GM12874 (cell line): ENCODE measurements around the gene S1PR2.

Experiments used
- TF ChIP-seq, protein P1 (sequence below): IDR thresholded peaks from 2 replicates; pipeline ENCODE4 v1.5.1; 2011; ENCODE audit warnings: low read depth, mild to moderate bottlenecking, control low read depth, low read length, moderate library complexity; ENCODE audit not compliant: insufficient read depth

S1PR2 gene

DNA sequence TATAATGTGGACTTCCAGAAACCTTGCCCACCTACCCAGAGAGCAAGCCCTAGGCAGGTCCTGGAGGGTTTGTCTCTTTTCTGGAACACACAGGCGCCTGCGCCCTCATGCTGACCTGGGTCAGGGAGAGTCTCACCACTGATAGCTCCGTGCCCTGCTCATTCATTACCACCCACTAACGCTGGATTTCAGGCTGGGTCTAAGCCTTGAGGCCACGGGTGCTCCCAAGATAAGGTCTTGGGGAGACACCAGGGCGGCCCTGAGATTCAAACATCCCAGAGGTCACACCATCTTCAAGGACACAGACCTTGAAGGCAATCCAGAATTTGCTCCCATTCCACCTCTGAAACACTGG lies 5.1 kb downstream of the S1PR2 start:
- TF ChIP-seq, protein P1, sequence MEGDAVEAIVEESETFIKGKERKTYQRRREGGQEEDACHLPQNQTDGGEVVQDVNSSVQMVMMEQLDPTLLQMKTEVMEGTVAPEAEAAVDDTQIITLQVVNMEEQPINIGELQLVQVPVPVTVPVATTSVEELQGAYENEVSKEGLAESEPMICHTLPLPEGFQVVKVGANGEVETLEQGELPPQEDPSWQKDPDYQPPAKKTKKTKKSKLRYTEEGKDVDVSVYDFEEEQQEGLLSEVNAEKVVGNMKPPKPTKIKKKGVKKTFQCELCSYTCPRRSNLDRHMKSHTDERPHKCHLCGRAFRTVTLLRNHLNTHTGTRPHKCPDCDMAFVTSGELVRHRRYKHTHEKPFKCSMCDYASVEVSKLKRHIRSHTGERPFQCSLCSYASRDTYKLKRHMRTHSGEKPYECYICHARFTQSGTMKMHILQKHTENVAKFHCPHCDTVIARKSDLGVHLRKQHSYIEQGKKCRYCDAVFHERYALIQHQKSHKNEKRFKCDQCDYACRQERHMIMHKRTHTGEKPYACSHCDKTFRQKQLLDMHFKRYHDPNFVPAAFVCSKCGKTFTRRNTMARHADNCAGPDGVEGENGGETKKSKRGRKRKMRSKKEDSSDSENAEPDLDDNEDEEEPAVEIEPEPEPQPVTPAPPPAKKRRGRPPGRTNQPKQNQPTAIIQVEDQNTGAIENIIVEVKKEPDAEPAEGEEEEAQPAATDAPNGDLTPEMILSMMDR: no peak

DNA sequence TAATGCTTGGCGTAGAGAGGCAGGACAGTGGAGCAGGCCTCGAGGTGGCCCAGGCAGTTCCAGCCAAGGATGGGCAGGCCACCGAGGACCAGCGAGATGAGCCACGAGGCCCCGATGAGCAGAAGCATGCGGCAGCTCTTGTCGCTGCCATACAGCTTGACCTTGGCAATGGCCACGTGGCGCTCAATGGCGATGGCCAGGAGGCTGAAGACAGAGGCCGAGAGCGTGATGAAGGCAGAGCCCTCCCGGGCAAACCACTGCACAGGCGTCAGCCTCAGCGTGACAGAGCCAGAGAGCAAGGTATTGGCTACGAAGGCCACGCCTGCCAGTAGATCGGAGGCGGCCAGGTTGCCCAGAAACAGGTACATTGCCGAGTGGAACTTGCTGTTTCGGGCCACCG lies 6.8 kb downstream of the S1PR2 start:
- TF ChIP-seq, protein P1: no peak

DNA sequence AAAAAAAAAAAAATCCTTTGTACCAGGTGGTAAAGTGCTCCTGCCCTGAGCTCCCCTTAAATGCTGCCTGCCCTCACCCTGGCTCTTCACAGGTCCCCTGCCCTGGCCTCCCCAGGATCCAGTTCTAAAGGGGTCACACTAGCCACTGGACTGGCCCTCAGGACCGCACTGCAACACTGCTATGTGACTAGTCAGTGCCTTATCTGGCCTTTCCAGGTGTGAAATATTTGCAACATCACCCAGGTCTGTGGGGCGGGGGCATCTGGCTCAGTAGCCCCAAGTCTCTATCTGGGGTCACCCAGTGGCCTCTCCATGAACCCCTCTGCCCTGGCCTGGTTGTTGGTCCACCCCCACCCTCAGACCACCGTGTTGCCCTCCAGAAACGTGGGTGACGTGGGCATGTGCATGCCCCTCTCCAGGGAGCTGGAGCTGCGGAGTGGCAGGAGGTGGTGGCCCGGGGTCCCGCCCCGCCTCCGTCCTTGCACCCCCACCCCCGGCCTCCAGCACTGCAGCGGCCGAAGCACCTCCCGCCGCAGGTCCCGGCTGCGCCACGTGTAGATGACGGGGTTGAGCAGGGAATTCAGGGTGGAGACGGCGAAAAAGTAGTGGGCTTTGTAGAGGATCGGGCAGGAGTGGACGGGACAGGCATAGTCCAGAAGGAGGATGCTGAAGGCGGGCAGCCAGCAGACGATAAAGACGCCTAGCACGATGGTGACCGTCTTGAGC lies 7.5 kb downstream of the S1PR2 start:
- TF ChIP-seq, protein P1: no peak

DNA sequence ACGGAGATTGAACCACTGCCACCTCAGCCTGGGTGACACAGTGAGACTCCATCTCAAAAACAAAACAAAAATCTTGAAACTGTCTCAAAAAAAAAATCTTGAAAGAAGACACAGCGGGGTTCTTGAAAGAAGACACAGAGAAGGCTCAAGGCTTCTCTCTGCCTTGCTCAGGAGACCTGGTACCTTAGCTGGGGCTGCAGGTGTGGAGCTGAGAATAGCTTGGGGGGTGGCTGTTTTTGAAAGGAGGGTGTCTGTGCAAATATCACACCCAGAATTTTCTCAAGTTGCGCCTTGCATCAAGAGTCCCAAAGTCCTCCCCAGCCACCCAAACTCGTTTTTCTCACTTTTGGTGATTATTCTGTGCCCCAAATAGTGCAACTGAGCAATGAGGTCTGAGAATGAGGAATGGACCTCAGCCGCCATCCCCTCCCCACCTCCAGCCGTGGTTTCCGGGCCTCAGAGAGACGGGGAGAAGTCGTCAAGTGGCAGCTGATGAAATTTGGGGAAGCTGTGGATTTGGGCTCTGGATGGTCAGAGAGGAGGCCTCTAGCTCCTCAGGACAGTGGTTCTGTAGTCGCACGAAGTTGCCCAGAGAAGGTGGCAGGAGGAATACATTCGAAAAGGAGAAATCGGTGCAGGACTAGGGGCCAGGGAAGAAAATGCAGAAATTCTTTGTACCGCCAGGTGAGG lies 8.8 kb downstream of the S1PR2 start:
- TF ChIP-seq, protein P1: no peak

DNA sequence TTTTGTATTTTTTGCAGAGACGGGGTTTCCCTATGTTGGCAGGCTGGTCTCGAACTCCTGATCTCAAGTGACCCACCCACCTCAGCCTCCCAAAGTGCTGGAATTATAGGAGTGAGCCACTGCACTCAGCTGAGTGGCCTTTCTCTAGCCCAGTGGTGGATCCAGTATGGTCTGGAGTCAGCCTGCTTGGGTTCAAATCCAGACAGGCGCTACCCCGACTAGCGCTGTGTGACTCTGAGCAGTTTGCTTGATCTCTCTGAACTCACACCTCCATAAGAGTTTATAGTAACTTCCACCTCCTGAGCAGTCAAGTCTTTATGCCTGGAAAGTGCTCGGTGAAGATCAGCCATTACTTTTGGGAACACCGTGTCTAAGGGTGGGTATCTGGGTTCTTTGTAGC lies 10.4 kb downstream of the S1PR2 start:
- TF ChIP-seq, protein P1: no peak

DNA sequence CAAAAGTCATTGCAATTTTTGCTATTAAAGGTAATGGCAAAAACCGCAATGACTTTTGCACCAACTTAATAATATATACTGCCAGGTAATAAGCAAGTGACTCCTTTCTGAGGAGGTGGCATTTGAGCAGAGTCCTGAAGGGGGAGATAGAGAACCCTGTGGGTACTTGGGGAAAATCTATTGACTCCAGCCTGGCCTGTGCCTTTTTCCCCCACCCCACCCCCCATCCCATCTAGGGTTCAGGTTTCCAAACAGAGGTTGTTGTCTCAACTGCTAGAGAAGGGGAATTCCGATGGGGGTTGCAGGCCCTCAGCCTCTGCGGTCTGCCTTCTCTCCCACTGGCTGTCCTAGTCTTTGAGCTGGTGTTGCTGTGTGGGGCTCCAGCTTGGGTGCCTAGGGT lies 11.5 kb downstream of the S1PR2 start:
- TF ChIP-seq, protein P1: peak; percentile 59

DNA sequence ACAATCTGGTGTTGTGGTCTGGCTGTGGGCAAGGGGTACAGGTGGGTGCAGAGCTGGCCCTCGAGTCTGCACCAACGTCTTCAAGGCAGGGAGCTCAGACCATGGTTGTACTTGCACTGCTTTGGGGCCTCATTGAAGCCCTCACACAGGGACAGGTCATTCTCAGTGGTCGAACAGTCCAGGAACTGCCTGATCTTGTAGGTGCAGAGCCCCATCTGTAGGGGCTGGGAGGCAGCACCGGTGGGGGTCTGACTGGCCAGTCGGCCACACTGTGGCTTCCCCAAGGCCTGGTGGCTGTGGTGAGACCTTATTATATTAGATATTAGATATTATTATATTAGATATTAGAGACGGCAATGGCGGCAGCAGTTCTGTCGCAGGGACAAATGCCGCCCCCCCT lies 14.0 kb downstream of the S1PR2 start:
- TF ChIP-seq, protein P1: no peak
